Activated CD8-positive, alpha-beta memory T cell treated with anti-CD3 and anti-CD28 coated beads, Interleukin-2, amount 50 U/mL, for 24 hours (primary cell): ENCODE measurements around the gene MT1F.
"Not testable (repeated sequence)": the region's sequence is repeated elsewhere in the genome, so short reads cannot be mapped to it uniquely, and the experiment has no call there.

Experiments used
- DNase-seq: peaks from one replicate; pipeline ENCODE4 v3.0.0-alpha.2; 2020; ENCODE audit errors: extremely low read depth

Gene MT1F

DNA sequence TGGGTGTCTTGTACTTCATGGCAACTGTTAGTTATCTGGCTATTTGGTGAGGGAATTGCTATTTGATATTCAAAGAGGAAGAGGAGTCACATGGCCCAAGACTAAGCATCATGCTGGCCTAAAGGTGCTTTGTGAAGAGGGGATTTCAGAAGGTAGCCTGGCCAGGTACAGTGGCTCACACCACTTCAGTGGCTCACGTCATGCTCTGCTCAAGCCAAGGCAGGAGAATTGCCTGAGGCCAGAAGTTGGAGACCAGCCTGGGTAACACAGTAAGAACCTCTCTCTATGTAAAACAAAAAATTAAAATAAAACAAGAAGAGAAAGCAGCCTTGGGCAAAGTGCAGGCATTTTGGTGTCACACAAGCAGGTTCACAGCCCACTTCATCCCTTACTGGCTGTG, 12.4 kb upstream of the MT1F start:
- DNase-seq: no peak

DNA sequence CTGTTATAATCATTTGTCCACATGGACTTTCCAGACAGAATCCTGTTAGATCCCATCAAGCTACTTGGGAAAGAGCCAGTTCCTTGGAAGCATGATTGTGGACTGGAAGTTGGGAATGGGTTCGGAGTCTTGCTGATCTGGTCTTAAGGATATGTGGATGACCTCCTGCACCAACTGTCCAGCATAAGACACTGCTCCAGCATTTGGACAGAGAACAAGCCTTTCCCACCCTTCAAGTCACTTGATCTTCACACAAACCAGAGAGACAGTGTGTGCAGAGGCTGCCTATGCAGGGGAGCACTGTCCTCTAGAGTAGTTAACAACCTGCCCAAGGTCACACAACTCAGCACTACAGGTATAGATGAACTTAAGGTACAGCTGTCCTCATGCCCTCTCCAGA, 11.9 kb upstream of the MT1F start:
- no peak for DNase-seq

DNA sequence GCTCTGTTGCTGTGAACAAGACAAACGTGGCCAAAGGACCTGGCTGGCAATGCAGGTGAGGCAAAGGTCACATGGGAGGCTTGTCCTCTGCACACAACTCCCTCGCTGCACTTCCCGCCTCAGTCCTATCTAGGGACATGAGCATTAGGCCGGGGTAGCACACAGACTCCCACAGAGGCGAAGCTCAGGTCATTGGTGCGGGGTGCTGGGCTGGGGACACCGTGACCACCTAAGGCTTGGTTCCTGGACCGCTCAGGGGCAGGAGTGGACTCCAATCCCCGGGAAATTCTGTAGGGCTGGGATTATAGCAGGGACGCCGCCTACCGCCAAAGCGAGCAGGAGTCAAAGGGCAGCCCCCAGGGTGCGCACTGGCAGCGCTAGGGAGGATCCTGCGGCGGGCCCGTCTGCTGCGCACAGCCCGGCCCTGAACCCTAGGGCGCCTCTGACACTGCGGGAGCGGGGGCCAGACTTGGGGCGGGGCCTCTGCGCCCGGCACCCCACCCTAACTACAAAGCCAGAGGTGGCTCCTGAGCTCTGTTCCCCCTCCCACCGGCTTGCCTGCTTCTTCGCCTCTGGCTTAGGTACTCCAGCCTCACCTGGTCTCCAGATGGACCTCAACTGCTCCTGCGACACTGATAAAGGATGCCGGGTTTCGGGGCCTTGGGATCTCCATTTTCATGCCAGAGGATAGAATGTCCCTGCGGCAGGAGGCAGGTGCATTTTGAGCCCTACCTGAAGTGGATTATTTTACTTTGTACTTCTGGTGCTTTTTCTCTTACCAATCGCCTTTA, 9.9 kb upstream of the MT1F start:
- DNase-seq: no peak

DNA sequence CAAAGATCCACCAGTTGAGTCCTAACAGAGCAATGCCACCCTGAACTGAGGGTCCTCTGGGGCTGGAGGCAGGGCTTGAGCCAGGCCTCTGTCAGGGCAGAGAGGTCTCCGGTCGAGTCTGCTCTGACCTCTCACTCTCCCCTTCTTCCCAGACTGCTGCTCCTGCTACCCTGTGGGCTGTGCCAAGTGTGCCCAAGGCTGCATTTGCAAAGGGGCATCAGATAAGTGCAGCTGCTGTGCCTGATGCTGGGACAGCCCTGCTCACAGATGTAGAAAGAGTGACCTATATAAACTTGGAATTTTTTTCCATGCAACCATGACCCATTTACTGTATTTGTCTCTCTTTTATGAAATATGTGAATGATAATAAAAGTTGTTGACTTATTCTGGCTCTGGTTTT, 8.5 kb upstream of the MT1F start:
- DNase-seq: no peak

DNA sequence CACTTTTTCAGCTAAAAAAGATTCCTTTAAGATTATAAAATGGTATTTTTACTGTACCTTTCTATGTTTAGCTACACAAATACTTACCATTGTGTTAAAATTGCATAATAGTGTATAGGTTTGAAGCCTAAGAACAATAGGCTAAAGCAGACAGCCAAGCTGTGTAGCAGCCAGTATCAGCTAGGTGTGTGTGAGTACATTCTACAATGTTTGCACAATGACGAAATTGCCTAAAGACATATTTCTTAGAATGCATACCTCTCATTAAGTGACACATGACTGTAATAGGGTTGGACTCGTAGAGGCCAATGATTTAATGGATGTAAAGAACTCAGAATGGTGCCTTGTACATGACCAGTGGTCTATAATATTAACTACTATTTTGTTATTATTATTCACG, 7.9 kb upstream of the MT1F start:
- DNase-seq: no peak

DNA sequence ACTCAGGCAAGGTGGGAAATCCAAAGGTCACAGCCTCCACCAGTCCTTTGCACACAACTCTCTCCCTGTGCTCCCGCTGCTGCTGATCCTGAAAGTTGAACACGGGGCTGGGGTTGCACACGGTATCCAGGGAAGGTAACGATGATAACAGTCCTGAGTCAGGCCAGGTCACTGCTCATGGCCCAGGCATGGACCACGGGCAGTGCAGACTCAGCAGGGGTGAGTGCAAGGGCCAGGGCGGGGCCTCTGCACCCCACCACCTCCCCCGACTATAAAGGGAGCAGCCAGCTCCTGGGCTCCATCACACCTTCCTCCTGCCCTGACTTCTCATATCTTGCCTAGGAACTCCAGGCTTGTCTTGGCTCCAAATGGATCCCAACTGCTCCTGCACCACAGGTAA, 6.2 kb upstream of the MT1F start, which contains the start of gene MT1B:
Gene MT1B, plus strand, starts transcription at position 301 of the 400 bp plus-strand sequence. Its CDS starts 68 bp downstream, at position 369.
- no peak for DNase-seq

DNA sequence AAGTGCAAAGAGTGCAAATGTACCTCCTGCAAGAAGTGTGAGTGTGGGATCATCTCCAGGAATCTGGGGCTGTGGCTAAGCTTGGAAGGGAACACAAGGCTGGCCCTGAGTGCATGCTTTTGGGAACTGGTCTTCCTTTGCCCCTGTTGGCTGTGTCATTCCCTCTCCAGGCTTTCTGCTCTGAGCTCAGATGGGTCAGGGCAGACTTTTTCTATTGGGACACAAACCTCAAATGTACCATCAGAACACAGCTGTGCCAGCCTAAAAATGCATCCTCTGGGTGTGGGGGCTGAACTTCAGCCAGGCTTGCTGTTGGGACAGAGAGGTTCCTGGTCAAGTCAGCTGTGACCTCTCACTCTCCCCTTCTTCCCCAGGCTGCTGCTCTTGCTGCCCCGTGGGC, 5.2 kb upstream of the MT1F start:
- DNase-seq: no peak

DNA sequence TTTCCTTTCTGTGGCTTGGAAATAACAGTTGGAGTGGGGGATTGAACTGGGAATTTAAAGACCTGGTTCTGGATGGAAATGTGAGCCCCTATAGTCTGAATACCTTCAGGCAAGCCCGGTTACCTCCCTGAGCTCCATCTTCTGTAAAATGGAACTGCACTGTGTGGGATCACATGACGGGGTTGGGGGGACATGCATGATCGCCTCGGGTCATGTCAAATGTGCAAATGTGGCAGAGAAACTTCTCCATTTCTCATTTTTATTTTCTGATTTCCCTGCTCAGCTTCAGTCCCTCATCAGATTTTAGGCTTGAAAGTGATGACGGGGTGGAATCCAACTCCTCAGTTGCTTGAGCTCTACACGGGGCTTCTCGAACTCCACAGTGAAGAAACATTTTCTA, 4.5 kb upstream of the MT1F start:
- no peak for DNase-seq

DNA sequence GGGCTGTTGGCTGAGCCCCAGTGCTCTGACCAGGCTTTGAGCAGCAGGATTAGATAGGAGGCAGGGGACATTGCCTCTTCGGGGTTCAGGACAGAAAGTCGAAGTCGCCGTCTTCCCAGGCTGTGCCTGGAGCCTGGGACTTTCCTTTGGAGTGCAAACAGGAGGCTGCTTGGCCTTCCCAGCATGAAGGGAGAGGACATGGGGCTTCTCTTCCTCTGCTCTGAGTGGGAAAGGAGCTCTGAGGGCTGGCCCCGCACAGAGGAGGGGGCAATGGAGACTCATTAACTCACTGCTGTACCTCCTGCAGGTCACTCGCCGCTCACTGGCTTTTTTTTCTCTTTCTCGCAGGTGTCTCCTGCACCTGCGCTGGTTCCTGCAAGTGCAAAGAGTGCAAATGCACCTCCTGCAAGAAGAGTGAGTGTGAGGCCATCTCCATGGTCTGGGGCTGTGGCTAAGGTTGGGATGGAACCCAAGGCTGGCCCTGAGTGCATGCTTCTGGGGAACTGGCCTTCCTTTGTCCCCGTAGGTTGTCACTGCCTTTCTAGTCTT, 642 bp downstream of the MT1F start:
- DNase-seq: no peak

DNA sequence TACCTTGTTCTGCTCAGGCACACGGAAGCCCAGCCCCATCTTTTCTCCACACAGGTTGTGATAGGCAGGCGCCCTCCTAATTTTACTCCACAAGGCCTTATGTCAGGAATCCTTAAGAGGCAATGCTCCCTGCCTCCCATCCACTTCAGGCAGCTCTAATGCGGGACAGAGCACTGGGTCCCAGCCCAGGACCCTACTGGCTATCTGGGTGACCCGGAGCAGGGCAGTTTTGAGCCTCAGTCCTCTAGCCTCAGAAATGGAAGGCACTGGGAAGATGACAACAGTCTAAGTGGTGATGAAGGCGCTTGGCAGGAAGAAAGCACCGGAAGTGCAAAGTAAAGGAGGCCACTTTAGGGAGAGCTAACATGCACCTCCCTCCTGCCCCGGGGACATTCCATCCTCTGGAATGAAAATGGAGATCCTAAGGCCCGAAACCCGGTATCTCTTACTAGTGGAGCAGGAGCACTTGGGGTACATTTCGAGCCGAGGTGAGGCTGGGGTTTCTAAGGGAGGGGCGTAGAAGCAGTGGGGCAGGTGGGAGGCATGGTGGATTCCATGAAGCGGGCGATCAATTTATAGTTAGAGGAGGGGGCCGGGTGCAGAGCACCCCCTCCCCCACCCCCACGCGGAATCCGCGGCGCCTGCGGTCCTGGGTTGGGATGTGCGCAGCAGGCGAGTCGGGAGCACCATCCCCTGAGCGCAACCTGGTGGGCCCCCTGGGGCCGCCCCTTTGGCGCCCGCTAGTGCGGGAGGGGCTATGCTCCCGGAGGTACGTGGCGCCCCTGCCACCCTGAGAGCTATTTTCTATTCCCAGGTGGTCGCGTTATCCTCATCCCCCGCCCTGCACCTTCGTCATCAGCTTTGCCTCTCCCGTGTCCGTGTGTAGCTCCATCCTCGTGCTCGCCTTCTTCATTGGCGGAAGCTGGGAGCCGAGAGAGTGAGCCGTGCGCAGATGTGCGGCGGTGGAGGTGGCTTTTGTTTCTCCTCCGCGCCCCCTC, 4.9 kb downstream of the MT1F start:
- DNase-seq: no peak

DNA sequence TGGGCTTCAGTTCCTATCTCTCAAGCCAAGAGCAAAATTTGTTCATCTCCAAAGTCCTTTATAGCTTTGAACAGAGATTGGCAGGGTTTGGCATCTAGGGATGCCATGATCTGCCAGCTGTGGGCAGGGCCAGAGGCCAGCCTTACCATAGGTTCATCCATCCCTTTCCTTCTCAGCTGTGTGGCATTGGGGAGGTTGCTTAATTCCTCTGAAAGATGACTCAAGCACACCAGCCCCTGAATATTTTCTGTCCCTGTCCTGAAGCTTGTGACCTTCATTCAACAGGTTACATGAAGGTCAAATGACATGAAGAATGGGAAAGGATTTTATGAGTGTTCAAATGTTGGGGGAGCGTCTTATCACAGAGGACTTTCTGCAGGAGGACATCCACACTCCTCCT, 6.7 kb downstream of the MT1F start:
- no peak for DNase-seq

DNA sequence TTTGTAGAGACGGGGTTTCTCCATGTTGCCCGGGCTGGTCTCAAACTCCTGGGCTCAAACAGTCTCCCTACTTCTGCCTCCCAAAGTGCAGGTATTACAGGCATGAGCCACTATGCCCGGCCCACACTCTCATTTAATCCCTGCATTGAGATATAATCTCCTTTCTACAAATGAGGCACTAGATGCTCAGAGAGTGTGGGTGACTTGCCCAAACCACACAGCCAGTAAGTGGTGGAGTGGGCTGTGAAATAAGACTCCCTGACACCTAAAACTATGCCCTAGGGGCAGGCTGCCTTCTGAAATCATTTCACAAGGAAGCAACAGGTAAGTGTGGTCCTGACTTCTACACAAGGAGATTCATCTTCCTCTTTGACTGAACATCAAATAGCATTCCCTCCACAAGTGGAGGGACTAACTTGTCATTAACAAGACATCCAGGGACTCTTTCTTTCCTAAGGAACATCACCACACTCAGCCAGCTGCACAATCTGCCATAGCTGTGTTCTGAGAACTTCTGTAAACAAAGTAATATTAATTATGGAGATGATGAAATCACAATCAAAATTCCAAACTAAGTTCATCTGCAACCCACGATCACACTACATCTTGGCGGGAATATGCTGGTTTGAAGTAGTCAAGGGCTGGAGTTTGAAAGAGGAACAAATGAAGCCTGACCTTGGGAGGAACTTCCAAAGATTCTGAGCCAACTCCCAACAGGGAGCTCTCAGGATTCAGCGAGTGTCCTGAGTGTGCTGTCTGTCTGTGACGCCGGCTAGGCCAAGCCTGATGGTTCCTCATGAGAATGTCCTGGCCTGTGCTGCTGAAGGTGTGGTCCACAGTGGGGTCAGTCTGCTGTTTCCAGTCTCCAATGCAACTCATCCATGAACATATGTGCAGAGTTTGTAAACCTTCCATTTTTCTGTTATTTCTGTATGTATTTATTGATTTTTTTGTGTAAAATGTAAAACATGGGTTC, 7.8 kb downstream of the MT1F start:
- not testable (repeated sequence) for DNase-seq

DNA sequence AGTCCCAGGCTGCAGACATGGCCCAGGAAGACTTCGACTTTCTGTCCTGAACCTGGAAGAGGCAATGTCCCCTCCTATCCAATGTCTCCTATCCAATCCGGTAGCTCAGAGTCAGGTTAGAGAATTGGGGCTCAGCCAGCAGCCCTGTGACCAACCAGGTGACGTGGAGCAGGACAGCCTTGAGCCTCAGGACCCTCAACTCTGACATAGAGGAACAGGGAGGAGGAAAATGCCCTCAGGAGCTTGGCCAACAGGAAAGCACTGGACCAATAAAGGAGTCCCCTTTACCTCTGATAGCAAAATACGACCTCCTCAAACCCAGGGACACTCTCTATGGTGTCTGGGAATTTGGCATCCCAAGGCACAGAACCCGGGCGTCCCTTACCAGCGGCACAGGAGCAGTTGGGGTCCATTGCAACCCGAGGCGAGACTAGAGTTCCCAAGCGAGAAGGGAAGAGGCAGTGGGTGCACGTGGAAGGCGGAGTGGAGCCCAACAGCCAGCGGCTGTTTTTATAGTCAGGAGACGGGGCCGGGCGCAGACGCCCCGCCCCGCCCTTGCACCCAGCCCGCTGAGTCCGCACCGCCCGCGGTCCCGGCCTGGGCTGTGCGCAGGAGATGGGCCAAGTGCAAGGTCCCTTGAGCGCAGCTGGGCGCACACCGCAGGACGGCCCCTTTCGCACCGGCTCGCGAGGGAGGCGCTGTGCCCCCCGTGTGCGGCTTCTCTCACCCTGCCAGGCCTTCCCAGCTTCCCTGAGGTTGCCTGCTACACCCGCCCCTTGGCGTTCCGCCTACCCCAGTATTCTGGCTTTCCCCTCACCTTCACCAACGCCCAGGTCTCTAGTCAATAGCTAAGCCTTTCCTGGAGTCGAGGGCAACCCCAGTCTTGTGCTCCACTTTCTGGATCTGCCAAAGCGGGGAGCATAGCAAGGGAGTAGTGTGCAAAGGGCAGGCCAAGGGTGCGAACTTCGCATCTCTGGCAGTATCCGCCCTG, 10.1 kb downstream of the MT1F start, which contains the start of gene MT1G:
Gene MT1G, minus strand, starts transcription at position 485 of the 991 bp plus-strand sequence. Its CDS starts 72 bp downstream, at position 413.
- DNase-seq: no peak

DNA sequence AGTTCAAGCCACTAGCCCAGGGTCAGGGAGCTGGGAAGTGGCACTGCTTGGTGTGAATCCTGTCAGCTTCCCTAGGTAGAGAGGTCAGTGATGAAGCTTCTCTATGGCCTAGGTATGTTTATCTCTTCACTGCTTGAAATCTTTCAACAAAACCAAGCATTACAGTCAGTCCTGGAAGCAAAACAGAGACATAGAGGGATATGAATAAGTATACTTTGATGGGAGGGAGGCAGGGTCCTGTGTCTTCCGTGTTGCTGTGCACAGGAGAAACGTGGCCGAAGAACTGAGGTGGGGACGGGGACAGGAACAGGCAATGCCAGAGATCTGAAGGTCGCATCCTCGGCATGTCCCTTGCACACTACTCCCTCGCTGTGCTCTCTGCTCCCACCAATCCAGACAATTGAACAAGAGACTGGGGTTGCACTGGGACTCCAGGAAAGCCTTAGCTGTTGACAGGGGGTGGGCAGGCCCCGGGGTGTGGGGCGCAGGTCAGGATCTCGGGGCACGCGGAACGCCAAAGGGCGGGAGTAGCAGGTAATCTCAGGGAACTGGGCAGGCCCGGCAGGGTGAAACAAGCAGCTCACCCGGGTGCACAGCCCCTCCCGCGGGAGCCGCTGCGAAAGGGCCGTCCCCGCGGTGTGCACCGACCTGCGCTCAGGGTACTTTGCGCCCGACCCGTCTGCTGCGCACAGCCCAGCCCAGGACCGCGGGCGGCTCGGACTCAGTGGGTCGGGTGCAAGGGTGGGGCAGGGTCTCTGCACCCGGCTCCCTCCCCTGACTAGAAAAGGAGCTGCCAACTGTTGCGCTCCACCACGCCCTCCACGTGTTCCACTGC, 11.5 kb downstream of the MT1F start, which contains the start of gene MT1H:
Gene MT1H, plus strand, starts transcription at position 810 of the 835 bp plus-strand sequence. CDS start 71 bp downstream, outside the sequence.
- no peak for DNase-seq

DNA sequence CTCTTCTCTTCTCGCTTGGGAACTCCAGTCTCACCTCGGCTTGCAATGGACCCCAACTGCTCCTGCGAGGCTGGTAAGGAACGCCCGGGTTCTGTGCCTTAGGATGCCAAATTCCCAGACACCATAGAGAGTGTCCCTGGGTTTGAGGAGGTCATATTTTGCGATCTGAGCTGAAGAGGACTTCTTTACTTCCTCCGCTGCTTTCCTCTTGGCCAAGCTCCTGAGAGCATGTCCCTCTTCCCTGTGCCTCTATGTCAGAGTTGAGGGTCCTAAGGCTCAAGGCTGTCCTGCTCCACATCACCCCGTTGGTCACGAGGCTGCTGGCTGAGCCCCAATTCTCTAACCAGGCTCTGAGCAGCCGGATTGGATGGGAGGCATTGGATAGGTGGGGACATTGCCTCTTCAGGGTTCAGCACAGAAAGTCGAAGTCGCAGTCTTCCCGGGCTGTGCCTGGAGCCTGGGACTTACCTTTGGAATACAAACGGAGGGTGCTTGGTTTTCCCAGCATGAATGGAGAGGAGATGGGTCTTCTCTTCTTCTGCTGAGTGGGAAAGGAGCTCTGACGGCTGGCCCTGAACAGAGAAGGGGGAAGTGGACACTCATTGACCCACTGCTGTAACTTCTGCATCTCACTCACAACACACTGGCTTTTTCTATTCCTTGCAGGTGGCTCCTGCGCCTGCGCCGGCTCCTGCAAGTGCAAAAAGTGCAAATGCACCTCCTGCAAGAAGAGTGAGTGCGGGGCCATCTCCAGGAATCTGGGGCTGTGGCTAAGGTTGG, 12.3 kb downstream of the MT1F start:
- DNase-seq: no peak

DNA sequence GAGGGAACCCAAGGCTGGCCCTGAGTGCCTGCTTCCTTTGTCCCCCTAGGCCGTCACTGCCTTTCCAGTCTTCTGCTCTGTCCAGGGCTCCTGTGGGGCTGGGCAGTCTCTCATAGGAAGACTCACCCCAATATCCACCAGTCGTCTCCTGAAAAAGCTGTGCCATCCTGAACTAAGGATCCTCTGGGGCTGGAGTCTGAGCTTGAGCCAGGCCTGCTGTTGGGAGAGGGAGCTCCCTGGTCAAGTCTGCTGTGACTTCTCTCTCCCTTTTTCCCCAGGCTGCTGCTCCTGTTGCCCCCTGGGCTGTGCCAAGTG, 12.8 kb downstream of the MT1F start:
- no peak for DNase-seq

DNA sequence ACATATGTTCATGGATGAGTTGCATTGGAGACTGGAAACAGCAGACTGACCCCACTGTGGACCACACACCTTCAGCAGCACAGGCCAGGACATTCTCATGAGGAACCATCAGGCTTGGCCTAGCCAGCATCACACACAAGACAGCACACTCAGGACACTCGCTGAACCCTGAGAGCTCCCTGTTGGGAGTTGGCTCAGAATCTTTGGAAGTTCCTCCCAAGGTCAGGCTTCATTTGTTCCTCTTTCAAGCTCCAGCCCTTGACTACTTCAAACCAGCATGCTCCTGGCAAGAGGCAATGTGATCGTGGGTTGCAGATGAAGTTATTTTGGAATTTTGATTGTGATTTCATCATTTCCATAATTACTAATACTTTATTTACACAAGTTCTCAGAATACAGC, 13.9 kb downstream of the MT1F start:
- DNase-seq: not testable (repeated sequence)

DNA sequence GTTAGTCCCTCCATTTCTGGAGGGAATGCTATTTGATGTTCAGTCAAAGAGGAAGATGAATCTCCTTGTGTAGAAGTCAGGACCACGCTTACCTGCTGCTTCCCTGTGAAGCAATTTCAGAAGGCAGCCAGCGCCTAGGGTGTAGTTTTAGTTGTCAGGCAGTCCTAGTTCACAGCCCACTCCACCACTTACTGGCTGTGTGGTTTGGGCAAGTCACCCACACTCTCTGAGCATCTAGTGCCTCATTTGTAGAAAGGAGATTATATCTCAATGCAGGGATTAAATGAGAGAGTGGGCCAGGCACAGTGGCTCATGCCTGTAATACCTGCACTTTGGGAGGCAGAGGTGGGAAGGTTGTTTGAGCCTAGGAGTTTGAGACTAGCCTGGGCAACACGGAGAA, 14.4 kb downstream of the MT1F start:
- DNase-seq: not testable (repeated sequence)
